ENCODE data around the gene SLC45A1. TPM values are rescaled to one million over a fixed set of nuclear protein-coding genes. Genes with fewer than 3 reads are reported as not detected.

The SLC45A1 gene
- total RNA-seq, 2 experiments from 2014 or later = 0.48 to 0.49 TPM

DNA sequence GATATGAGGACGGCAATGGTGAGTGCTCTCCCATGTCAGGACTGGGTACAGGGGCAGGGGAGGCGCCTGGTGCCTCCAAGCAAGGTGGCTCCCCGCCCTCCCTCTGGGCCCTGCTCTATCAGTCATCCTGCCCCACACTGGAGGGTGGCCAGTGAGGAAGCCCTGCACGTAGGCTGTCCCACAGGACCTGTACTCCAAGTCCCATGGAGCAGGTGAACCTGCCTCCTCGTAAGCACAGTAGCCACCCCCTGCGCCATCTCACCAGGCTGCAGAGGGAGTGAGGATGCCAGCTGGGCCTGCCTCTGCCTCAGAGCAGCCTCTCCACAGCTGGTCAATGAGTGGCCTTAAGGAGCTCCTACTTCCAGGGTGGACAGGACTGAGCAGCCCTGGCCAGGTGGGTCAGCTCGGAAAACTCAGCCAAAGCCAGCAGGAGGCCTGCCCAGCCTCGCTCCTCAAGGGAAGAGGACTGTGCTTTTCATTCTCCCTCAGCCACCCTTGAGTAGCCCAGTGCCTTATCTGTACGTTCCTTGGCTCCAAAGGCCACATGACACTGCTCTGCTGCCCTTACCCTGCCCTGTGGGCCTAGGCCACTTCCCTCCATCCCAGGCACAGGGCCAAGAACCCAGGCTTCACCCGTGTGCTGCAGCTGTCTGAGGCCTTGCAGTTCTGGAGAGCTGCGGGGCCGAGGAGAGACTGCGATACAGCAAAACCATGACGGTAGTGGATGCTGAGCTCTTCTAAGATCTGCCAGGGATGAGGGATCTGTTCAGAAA, 39.6 kb downstream of the SLC45A1 start:
- POLR2A ChIA-PET = no interaction called here
- H3K27ac Mint-ChIP-seq = no peak overlapping the region
- no peaks in the 10 kb centered on the region for H3K27me3 Mint-ChIP-seq
- H3K9me3 Mint-ChIP-seq (ENCODE audit: low read depth) = no peaks in the 10 kb centered on the region
- DNase-seq (no peak), ATAC-seq (no peak)
- CTCF ChIA-PET = no interaction called here
- H3K4me1 Mint-ChIP-seq = no peaks in the 10 kb centered on the region
- H3K4me3 Mint-ChIP-seq = no peak overlapping the region
- intact Hi-C loops (cut with DNase I, micrococcal nuclease) = no loop called here
- peaks cover 35% of the 10 kb centered on the region for H3K36me3 Mint-ChIP-seq (ENCODE audit: low read depth)

DNA sequence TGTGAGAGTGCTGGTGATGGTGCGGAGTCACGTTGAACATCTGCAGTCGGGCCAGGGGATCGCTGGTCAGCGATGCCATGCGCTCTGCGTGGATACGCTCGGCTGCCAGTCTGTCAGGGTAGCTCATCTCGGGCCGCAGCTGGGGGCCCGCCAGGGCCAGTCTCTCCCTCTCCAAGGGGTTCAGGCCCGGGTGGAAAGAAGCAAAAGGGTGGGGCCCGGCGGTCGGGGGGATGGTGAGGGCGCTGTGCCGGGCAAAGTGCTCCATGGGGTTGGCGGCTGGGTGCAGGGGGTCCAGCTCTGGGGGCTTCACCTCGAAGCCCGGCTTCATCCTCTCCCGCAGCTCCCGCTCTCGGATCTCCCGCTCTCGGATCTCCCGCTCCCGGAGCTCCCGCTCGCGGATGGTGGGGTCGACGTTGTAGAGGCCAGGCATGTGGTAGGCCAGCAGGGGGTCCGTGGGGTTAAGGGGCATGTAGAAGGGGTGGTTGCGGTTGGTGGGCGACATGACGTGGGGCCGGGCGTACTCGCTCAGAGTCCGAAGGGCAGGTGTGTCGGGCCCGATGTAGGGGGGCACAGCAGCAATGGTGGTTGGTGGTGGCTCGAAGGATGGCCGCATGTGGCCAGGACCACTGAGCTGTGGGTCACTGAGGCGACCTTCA, 40.5 kb downstream of the SLC45A1 start:
- DNase-seq (no peak), ATAC-seq (no peak)
- Mint-ChIP-seq H3K4me3 (no peak overlapping the region), H3K4me1 (no peaks in the 10 kb centered on the region), H3K36me3 (ENCODE audit: low read depth) (peaks cover 35% of the 10 kb centered on the region), H3K27me3 (no peaks in the 10 kb centered on the region), H3K9me3 (ENCODE audit: low read depth) (no peaks in the 10 kb centered on the region), H3K27ac (no peak overlapping the region)
- ChIA-PET POLR2A (no interaction called here), CTCF (no interaction called here)
- intact Hi-C loops (cut with DNase I, micrococcal nuclease) = no loop called here

DNA sequence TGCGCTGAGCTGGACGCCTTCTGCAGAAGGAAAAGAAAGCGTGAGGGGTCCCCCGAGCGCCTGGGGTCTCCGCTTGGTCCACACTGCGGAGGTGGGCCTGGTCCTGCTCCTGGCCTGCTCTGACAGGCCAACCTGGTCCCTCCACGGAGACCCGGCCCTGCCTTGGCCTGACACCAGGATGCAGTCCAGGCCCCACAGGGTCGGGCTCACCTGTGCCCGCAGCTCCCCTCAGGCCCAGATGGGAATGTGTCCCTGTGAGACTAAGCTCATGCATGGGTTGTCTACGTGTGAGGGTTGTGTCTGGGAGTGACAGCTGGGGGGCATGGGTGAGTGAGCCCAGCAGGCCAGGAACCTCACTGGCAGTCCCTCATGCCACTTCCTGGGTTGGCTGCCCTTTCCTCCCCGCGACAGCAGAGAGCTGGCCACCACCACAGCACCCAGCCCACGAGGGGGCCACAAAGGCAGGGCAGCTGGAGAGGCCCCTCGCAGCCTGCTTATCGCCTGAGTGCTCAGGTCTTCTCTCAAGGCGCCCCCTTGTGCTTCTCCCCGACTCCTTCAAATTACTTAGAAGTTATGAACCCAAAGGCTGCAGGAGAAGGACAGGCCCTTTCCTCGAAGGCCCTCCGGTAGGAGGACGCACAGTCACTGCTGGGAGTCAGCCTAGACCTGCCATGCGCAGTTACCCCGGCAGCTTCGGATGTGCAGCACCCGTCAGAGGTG, 41.1 kb downstream of the SLC45A1 start:
- H3K27me3 Mint-ChIP-seq = no peaks in the 10 kb centered on the region
- intact Hi-C loops (cut with DNase I, micrococcal nuclease) = no loop called here
- no peaks in the 10 kb centered on the region for H3K4me1 Mint-ChIP-seq
- ChIA-PET POLR2A (no interaction called here), CTCF (no interaction called here)
- H3K9me3 Mint-ChIP-seq (ENCODE audit: low read depth) = no peaks in the 10 kb centered on the region
- peaks cover 31% of the 10 kb centered on the region for H3K36me3 Mint-ChIP-seq (ENCODE audit: low read depth)
- DNase-seq = no peak
- H3K4me3 Mint-ChIP-seq = no peak overlapping the region
- H3K27ac Mint-ChIP-seq = no peak overlapping the region
- ATAC-seq = no peak

DNA sequence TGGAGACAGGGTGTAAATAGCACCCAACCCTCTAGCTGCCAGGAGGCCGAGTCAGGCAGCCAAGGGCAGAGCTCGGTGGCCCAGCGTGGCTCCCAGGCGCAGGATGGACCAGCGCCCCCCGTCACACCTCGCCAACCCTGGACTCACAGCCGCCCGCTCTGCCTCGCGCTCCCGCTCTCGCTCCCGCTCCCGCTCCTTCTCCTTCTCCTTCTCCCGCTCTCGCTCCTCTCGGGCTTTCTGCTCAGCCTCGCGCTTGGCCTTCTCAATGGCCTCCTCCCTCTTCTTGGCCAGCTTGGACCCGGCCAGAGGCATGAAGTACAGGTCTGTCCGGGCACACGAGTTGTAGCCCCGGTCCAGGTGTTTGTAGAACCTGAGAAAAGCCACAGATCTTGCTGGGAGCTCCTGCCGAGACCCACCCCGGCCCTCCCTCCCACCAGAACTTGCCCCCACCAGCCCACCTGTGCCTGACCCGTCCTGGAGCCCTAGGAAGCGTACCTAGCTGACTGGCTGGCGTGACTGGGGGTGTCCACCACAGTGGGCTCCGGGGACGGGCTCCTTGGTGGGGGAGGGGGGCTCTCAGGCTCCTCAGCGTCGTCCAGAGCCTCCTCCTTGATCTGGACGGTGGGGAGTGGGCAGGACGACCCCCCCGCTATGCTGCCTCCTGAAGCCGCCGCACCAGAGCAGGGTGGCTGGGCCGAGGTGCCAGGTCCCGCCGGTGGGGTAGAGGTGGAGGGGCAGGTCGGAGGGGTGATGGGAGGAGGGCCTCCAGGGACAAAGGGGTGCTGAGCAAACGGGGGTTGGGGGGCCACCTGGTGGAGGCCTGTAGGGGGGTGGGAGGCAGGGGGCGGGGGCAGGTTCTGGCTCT, 41.9 kb downstream of the SLC45A1 start:
- no peak for DNase-seq
- intact Hi-C loops (cut with DNase I, micrococcal nuclease) = no loop called here
- no peak overlapping the region for H3K4me3 Mint-ChIP-seq
- no peaks in the 10 kb centered on the region for H3K27me3 Mint-ChIP-seq
- ATAC-seq = no peak
- ChIA-PET POLR2A (no interaction called here), CTCF (no interaction called here)
- no peak overlapping the region for H3K27ac Mint-ChIP-seq
- no peaks in the 10 kb centered on the region for H3K4me1 Mint-ChIP-seq
- peaks cover 32% of the 10 kb centered on the region for H3K36me3 Mint-ChIP-seq (ENCODE audit: low read depth)
- no peaks in the 10 kb centered on the region for H3K9me3 Mint-ChIP-seq (ENCODE audit: low read depth)

DNA sequence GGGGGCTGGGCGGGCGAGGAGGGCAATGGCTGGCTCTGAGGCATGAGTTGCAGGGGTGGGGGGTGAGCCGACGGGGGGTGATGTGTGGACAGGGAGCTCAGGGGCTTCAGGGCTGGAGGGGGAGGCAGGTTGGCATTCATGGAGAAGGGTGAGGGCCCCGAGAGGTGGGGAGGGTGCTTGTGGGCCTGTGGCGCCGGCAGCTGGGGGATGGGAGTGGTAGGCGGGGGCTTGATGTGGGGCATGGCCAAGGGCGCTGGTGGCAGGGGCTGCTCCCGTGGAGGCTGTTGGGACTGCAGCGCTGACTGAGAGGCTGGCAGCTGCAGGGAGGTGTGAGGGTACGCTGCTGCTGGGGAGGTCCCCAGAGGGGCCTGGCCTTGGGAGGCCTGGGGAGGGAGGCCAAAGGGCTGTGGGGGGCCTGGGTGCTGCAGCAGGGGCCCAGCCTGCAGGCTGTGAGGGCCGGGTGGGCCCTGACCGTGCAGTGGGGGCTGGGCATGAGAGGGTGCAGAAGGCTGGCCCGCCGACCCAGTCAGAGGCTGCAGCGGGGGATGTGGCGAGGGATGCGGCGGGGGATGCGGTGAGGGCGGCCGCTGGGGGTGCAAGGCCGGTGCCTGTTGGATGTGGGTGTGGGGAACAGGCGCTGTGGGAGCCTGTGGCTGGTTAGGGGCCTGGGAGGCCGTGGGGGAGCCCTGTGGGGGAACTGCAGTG, 42.7 kb downstream of the SLC45A1 start:
- Mint-ChIP-seq H3K9me3 (ENCODE audit: low read depth) (no peaks in the 10 kb centered on the region), H3K4me3 (no peak overlapping the region), H3K36me3 (ENCODE audit: low read depth) (peaks cover 35% of the 10 kb centered on the region), H3K27ac (no peak overlapping the region), H3K27me3 (no peaks in the 10 kb centered on the region), H3K4me1 (no peaks in the 10 kb centered on the region)
- intact Hi-C loops (cut with DNase I, micrococcal nuclease) = no loop called here
- DNase-seq = no peak
- no peak for ATAC-seq
- CTCF ChIA-PET = interaction anchor here (0.5 kb wide), 1 partner anchor 109 kb away, joined by 4 read pairs; no protein-coding TSS in a partner anchor
- POLR2A ChIA-PET = no interaction called here

DNA sequence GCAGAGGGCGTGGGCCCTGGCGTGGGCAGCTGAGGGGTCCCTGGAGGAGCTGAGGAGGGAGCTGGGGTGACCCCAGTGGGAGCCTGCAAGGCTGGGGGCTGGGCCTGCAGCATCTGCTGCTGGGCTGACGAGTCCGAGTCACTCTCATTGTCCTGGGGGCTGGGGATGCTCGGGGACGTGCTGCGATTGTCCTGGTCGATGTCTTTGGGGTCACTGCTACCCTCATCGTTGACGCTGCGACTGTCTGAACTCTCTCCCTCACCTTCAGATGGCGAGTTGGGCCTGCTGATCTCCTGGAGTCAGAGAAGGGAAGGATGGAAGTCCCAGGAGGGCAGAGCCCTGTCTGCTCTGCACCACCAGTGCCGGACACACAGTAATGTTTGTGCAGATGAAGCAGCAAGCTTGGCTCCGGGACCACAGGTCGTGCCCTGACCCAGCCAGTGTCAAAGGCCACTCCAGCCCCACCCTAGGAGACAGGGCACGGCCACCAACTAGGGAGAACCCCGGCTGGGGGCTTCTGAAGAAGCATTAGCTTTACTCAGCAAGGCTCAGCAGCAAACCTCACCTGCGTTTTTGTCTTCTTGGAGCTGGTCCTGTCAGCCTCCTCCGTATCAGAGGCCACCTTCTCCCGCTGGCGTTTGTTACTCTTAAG, 43.4 kb downstream of the SLC45A1 start:
- intact Hi-C loops (cut with DNase I, micrococcal nuclease) = no loop called here
- ChIA-PET CTCF (interaction anchor here (0.5 kb wide), 1 partner anchor 109 kb away, joined by 4 read pairs; no protein-coding TSS in a partner anchor), POLR2A (no interaction called here)
- ATAC-seq (no peak), DNase-seq (no peak)
- peaks cover 32% of the 10 kb centered on the region for H3K36me3 Mint-ChIP-seq (ENCODE audit: low read depth)
- no peaks in the 10 kb centered on the region for H3K9me3 Mint-ChIP-seq (ENCODE audit: low read depth)
- no peak overlapping the region for H3K4me3 Mint-ChIP-seq
- no peaks in the 10 kb centered on the region for H3K4me1 Mint-ChIP-seq
- H3K27ac Mint-ChIP-seq = no peak overlapping the region
- no peaks in the 10 kb centered on the region for H3K27me3 Mint-ChIP-seq

DNA sequence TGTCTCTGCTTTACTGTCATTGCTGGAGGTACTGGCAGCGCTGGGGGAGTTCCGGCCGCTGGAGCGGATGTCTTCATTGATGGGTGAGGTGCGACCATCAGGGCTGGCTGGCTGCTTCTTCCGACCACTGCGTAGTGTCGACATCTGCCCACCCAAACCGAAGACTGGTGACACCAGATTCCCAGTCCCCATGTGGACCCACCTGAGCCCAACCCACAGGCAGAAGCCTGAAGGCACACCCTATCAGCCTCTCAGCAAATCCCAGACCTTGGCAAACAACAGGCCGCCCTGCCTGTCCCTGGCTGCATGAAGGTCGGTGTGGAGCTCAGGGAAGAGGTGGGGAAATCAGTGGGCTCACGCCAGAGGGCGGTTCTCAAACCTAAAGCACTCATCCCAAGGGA, 44.8 kb downstream of the SLC45A1 start:
- H3K27me3 Mint-ChIP-seq = no peaks in the 10 kb centered on the region
- POLR2A ChIA-PET = no interaction called here
- peaks cover 26% of the 10 kb centered on the region for H3K36me3 Mint-ChIP-seq (ENCODE audit: low read depth)
- ATAC-seq (no peak), DNase-seq (no peak)
- H3K9me3 Mint-ChIP-seq (ENCODE audit: low read depth) = no peaks in the 10 kb centered on the region
- intact Hi-C loops (cut with DNase I, micrococcal nuclease) = no loop called here
- H3K27ac Mint-ChIP-seq = no peak overlapping the region
- CTCF ChIA-PET = interaction anchor here (0.7 kb wide), 1 partner anchor 46 kb away, joined by 3 read pairs; no protein-coding TSS in a partner anchor
- peaks cover 8% of the 10 kb centered on the region for H3K4me1 Mint-ChIP-seq
- no peak overlapping the region for H3K4me3 Mint-ChIP-seq

DNA sequence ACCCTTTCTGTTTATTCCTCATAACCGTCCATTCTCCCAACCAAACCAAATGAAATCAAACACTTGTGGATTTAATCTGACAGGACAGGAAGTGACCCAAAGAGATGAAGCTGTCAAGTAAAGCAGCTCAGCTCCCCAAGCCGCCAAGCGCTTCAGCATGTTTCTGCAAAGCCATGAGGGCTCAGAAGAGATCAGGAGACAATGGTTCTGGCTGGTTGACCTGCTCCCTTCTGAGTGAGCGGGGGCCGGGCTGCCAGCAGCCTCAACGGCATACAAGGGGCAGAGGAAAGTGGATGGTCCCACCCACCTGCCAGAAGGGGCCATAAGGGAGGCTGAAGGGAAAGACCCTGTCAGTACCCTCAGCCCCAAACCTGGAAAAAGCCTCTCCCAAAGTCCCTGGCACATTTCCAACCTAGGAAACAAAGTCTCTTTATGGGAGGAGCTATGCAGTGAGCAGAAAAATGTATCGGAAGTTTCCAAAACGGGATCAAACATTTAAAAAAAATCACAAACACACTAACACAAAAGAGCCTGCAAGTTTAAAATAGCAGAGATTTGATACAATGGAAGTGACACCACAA, 45.4 kb downstream of the SLC45A1 start:
- CTCF ChIA-PET = no interaction called here
- no peak for ATAC-seq
- Mint-ChIP-seq H3K27me3 (no peaks in the 10 kb centered on the region), H3K4me1 (peaks cover 12% of the 10 kb centered on the region), H3K9me3 (ENCODE audit: low read depth) (no peaks in the 10 kb centered on the region), H3K27ac (peak overlapping the region; percentile 51), H3K4me3 (no peak overlapping the region), H3K36me3 (ENCODE audit: low read depth) (peaks cover 21% of the 10 kb centered on the region)
- POLR2A ChIA-PET = no interaction called here
- intact Hi-C loops (cut with DNase I, micrococcal nuclease) = no loop called here
- no peak for DNase-seq

DNA sequence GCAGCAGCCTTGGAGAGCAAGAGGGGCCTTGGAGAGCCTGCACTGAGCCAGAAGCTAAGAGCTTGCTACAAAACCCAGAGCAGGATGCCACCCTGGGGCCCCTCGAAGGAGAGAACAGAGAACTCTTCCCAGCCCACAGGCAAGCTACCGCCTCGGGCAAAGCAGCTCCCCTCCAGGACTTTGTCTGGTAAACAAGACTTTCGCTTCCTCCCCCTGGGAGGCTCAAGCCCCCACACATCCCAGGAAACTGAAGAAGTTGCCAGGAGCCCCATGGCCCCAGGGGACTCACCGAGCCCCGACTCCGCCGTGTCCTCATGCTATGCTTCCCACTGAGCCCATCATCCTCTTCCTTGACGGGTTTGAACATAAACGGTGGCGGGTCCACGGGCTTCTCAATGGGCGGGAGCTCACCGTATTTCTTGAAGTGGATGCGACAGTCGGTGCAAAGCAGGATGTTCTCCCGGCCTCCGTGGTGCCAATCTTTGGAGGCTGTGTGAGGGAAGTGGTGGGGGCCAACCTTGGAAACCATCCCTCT, 45.9 kb downstream of the SLC45A1 start:
- intact Hi-C loops (cut with DNase I, micrococcal nuclease) = no loop called here
- DNase-seq (no peak), ATAC-seq (no peak)
- Mint-ChIP-seq H3K36me3 (ENCODE audit: low read depth) (peaks cover 21% of the 10 kb centered on the region), H3K4me1 (peaks cover 12% of the 10 kb centered on the region), H3K27ac (no peak overlapping the region), H3K9me3 (ENCODE audit: low read depth) (no peaks in the 10 kb centered on the region), H3K4me3 (no peak overlapping the region), H3K27me3 (no peaks in the 10 kb centered on the region)
- ChIA-PET CTCF (no interaction called here), POLR2A (no interaction called here)
